ENCODE data around the gene SLC16A3. TPM values are rescaled to one million over a fixed set of nuclear protein-coding genes. Genes with fewer than 3 reads are reported as not detected.
"Not testable (repeated sequence)": the region's sequence is repeated elsewhere in the genome, so short reads cannot be mapped to it uniquely, and the experiment has no call there.

The SLC16A3 gene
- total RNA-seq, 1 donor from 2014 or later: 162 TPM

- H3K4me3 Mint-ChIP-seq: peak overlapping the region; percentile 74
- H3K9me3 Mint-ChIP-seq: no peaks in the 10 kb centered on the region
- H3K36me3 Mint-ChIP-seq (ENCODE audit: low read depth): peaks cover 43% of the 10 kb centered on the region
- no peaks in the 10 kb centered on the region for H3K27me3 Mint-ChIP-seq
- H3K27ac Mint-ChIP-seq: peak overlapping the region; percentile 68
- DNase-seq: peak; percentile 82
- H3K4me1 Mint-ChIP-seq: peaks cover 39% of the 10 kb centered on the region
- intact Hi-C loops (cut with micrococcal nuclease): no loop called here
These were observed 30.8 kb upstream of the SLC16A3 start for GRCh38 chr17:82198092-82198491.

- intact Hi-C loops (cut with micrococcal nuclease): no loop called here
- Mint-ChIP-seq H3K4me3 (peak overlapping the region; percentile 37), H3K4me1 (peaks cover 44% of the 10 kb centered on the region)
These were observed 29.3 kb upstream of the SLC16A3 start for GRCh38 chr17:82199496-82199895.

GRCh38 chr17:82200135-82200534 is 28.7 kb upstream of the SLC16A3 start:
- Mint-ChIP-seq H3K4me1 (peaks cover 48% of the 10 kb centered on the region), H3K36me3 (ENCODE audit: low read depth) (peaks cover 33% of the 10 kb centered on the region), H3K4me3 (peak overlapping the region; percentile 61), H3K9me3 (no peaks in the 10 kb centered on the region), H3K27ac (peak overlapping the region; percentile 84), H3K27me3 (no peaks in the 10 kb centered on the region)
- no peak for DNase-seq
- intact Hi-C loops (cut with micrococcal nuclease): loop anchor here (5.0 kb wide), 1 partner anchor 103 kb away; the partner anchor contains the start of gene FASN

More at GRCh38 chr17:82199496-82199895, 29.3 kb upstream of the SLC16A3 start:
- H3K27ac Mint-ChIP-seq: peak overlapping the region; percentile 84
- H3K27me3 Mint-ChIP-seq: no peaks in the 10 kb centered on the region
- H3K9me3 Mint-ChIP-seq: no peaks in the 10 kb centered on the region
- H3K36me3 Mint-ChIP-seq (ENCODE audit: low read depth): peaks cover 35% of the 10 kb centered on the region
- no peak for DNase-seq

- H3K9me3 Mint-ChIP-seq: no peaks in the 10 kb centered on the region
- peak overlapping the region; percentile 61 for H3K4me3 Mint-ChIP-seq
- intact Hi-C loops (cut with micrococcal nuclease): loop anchor here (5.0 kb wide), 1 partner anchor 104 kb away; the partner anchor contains the start of gene FASN
These were observed 27.9 kb upstream of the SLC16A3 start for GRCh38 chr17:82200743-82201497.

GRCh38 chr17:82201498-82201910 is 27.3 kb upstream of the SLC16A3 start:
- intact Hi-C loops (cut with micrococcal nuclease): loop anchor here (5.0 kb wide), 1 partner anchor 104 kb away; the partner anchor contains the start of gene FASN
- no peaks in the 10 kb centered on the region for H3K27me3 Mint-ChIP-seq
- H3K4me1 Mint-ChIP-seq: peaks cover 59% of the 10 kb centered on the region
- DNase-seq: no peak
- peaks cover 21% of the 10 kb centered on the region for H3K36me3 Mint-ChIP-seq (ENCODE audit: low read depth)
- H3K9me3 Mint-ChIP-seq: no peaks in the 10 kb centered on the region
- H3K4me3 Mint-ChIP-seq: no peak overlapping the region
- peak overlapping the region; percentile 67 for H3K27ac Mint-ChIP-seq

More at GRCh38 chr17:82200743-82201497, 27.9 kb upstream of the SLC16A3 start:
- DNase-seq: peak; percentile 92
- Mint-ChIP-seq H3K27me3 (no peaks in the 10 kb centered on the region), H3K27ac (peak overlapping the region; percentile 84), H3K36me3 (ENCODE audit: low read depth) (peaks cover 27% of the 10 kb centered on the region), H3K4me1 (peaks cover 56% of the 10 kb centered on the region)

- Mint-ChIP-seq H3K4me3 (no peak overlapping the region), H3K36me3 (ENCODE audit: low read depth) (peaks cover 12% of the 10 kb centered on the region), H3K4me1 (peaks cover 55% of the 10 kb centered on the region), H3K27me3 (no peaks in the 10 kb centered on the region), H3K27ac (peak overlapping the region; percentile 54), H3K9me3 (no peaks in the 10 kb centered on the region)
- no peak for DNase-seq
- intact Hi-C loops (cut with micrococcal nuclease): loop anchor here (5.0 kb wide), 1 partner anchor 106 kb away; the partner anchor contains the start of gene FASN
These were observed 25.9 kb upstream of the SLC16A3 start for GRCh38 chr17:82202981-82203380.

DNA sequence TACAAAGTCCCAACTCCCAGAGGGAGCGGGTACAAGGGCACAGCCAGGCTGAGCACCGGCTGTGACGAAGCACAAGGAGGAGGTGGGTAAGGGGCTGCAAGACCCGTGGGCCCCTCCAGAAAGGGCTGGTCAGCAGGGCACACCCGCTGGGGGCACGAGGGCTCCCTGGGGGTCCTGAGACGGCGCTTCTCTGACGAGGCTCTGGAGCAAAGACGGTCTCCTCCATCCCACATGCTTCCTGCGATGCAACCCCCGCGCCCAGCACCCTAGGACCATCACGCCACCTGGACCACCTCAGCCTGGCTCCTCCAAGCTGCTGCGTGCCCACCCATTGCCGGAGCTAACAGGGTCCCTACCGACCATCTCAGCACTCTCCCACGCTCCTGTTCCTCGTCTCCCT is 24.9 kb upstream of the SLC16A3 start:
- Mint-ChIP-seq H3K9me3 (no peaks in the 10 kb centered on the region), H3K27me3 (no peaks in the 10 kb centered on the region), H3K36me3 (ENCODE audit: low read depth) (peaks cover 6% of the 10 kb centered on the region), H3K4me1 (peaks cover 50% of the 10 kb centered on the region), H3K27ac (no peak overlapping the region), H3K4me3 (no peak overlapping the region)
- no peak for DNase-seq
- intact Hi-C loops (cut with micrococcal nuclease): loop anchor here (5.0 kb wide), 1 partner anchor 107 kb away; the partner anchor contains the start of gene FASN

- no peaks in the 10 kb centered on the region for H3K9me3 Mint-ChIP-seq
- DNase-seq: no peak
- no peak overlapping the region for H3K4me3 Mint-ChIP-seq
- peaks cover 45% of the 10 kb centered on the region for H3K4me1 Mint-ChIP-seq
- H3K27ac Mint-ChIP-seq: peak overlapping the region; percentile 89
- peaks cover 6% of the 10 kb centered on the region for H3K36me3 Mint-ChIP-seq (ENCODE audit: low read depth)
- intact Hi-C loops (cut with micrococcal nuclease): loop anchor here (5.0 kb wide), 1 partner anchor 108 kb away; the partner anchor contains the start of gene FASN
- H3K27me3 Mint-ChIP-seq: no peaks in the 10 kb centered on the region
These were observed 23.8 kb upstream of the SLC16A3 start for GRCh38 chr17:82204831-82205719.

GRCh38 chr17:82205720-82206508 is 22.9 kb upstream of the SLC16A3 start:
- peaks cover 41% of the 10 kb centered on the region for H3K4me1 Mint-ChIP-seq

GRCh38 chr17:82210655-82211054 is 18.2 kb upstream of the SLC16A3 start:
- peaks cover 36% of the 10 kb centered on the region for H3K4me1 Mint-ChIP-seq
- H3K4me3 Mint-ChIP-seq; H3K27ac Mint-ChIP-seq; H3K9me3 Mint-ChIP-seq; H3K36me3 Mint-ChIP-seq (ENCODE audit: low read depth); intact Hi-C loops (cut with micrococcal nuclease); DNase-seq; H3K27me3 Mint-ChIP-seq: not testable (repeated sequence)

More at GRCh38 chr17:82205720-82206508, 22.9 kb upstream of the SLC16A3 start:
- Mint-ChIP-seq H3K4me3 (peak overlapping the region; percentile 62), H3K27ac (peak overlapping the region; percentile 89), H3K27me3 (no peaks in the 10 kb centered on the region), H3K9me3 (no peaks in the 10 kb centered on the region), H3K36me3 (ENCODE audit: low read depth) (peaks cover 4% of the 10 kb centered on the region)
- DNase-seq: peak; percentile 94
- intact Hi-C loops (cut with micrococcal nuclease): no loop called here

- H3K4me3 Mint-ChIP-seq: peak within 1 kb of the TSS; percentile 82
- intact Hi-C loops (cut with micrococcal nuclease): loop anchor here (2.0 kb wide), 1 partner anchor 16 kb away; the partner anchor contains the start of gene SLC16A3
- H3K4me1 Mint-ChIP-seq: peaks cover 37% of the 10 kb centered on the region
- no peaks in the 10 kb centered on the region for H3K9me3 Mint-ChIP-seq
- H3K36me3 Mint-ChIP-seq (ENCODE audit: low read depth): no peaks in the 10 kb centered on the region
- no peaks in the 10 kb centered on the region for H3K27me3 Mint-ChIP-seq
- DNase-seq: peak; percentile 93
- H3K27ac Mint-ChIP-seq: peak within 1 kb of the TSS; percentile 91
These were observed 16.3 kb upstream of the SLC16A3 start, which contains the start of gene CCDC57 for GRCh38 chr17:82212331-82213250. Gene CCDC57, minus strand, starts transcription at chr17:82212842. Its CDS starts 10,898 bp downstream, at chr17:82201944.
